ENCODE data around the gene PLA2G4E. TPM values are rescaled to one million over a fixed set of nuclear protein-coding genes. Genes with fewer than 3 reads are reported as not detected.

PLA2G4E gene
- total and polyA plus RNA-seq, 3 experiments from 2014 or later: not detected

- no peak overlapping the region for H3K4me3 ChIP-seq (ENCODE audit: low read length)
- no peaks in the 10 kb centered on the region for H3K27me3 ChIP-seq (ENCODE audit: insufficient read depth, low read length, poor library complexity, severe bottlenecking)
- Mint-ChIP-seq H3K9me3 (no peaks in the 10 kb centered on the region), H3K4me1 (peaks cover 39 to 49% (median 48%) of the 10 kb centered on the region in 3 donors), H3K27ac (peak overlapping the region; percentile 41 to 100 (median 85)), H3K36me3 (peaks cover 0 to 2% (median 1%) of the 10 kb centered on the region in 3 donors), H3K4me3 (no peak overlapping the region), H3K27me3 (no peaks in the 10 kb centered on the region)
- POLR2A ChIA-PET: interaction anchor here (0.6 to 1.1 kb wide), 3 partner anchors 37 to 324 kb away, joined by 3 to 4 read pairs (median 3); no protein-coding TSS in a partner anchor
- no peaks in the 10 kb centered on the region for H3K36me3 ChIP-seq (ENCODE audit: insufficient read depth, low read length)
- DNase-seq: no peak
- peaks cover 49% of the 10 kb centered on the region for H3K4me1 ChIP-seq (ENCODE audit: insufficient read depth, low read length)
- CTCF ChIA-PET: interaction anchor here (0.8 to 7.9 kb wide), 3 partner anchors 10 to 30 kb away, joined by 3 to 68 read pairs (median 3); no protein-coding TSS in a partner anchor
- no peak overlapping the region for H3K27ac ChIP-seq (ENCODE audit: low read depth, low read length)
- no peaks in the 10 kb centered on the region for H3K9me3 ChIP-seq (ENCODE audit: low read length)
Measured at GRCh38 chr15:41932511-41933289, 88.1 kb downstream of the PLA2G4E start.

- Mint-ChIP-seq H3K27me3 (no peaks in the 10 kb centered on the region), H3K36me3 (peaks cover 0 to 3% (median 1%) of the 10 kb centered on the region in 3 donors), H3K4me3 (no peak overlapping the region), H3K27ac (peak overlapping the region in 5 of 8 donors; percentile 17 to 99 (median 70)), H3K9me3 (no peaks in the 10 kb centered on the region), H3K4me1 (peaks cover 33 to 47% (median 42%) of the 10 kb centered on the region in 3 donors)
- no peaks in the 10 kb centered on the region for H3K9me3 ChIP-seq (ENCODE audit: low read length)
- CTCF ChIA-PET: interaction anchor here (1.6 kb wide), 1 partner anchor 38 kb away, joined by 3 read pairs; no protein-coding TSS in a partner anchor
- no peak overlapping the region for H3K4me3 ChIP-seq (ENCODE audit: low read length)
- H3K27ac ChIP-seq (ENCODE audit: low read depth, low read length): no peak overlapping the region
- H3K4me1 ChIP-seq (ENCODE audit: insufficient read depth, low read length): peaks cover 44% of the 10 kb centered on the region
- H3K36me3 ChIP-seq (ENCODE audit: insufficient read depth, low read length): no peaks in the 10 kb centered on the region
- POLR2A ChIA-PET: interaction anchor here (0.5 to 0.8 kb wide), 3 partner anchors 38 to 1342 kb away, joined by 3 to 4 read pairs (median 3); no protein-coding TSS in a partner anchor
- DNase-seq: no peak
- no peaks in the 10 kb centered on the region for H3K27me3 ChIP-seq (ENCODE audit: insufficient read depth, low read length, poor library complexity, severe bottlenecking)
Measured at GRCh38 chr15:41932101-41932500, 88.7 kb downstream of the PLA2G4E start.

Other genes with a start within 250 kb of the PLA2G4E start
- gene MAPKBP1, start 246.6 kb downstream of the PLA2G4E start, total RNA-seq: 10 to 100 TPM; 16.0 to 17.8 TPM
- 4.8 TPM for gene MAPKBP1, start 246.6 kb downstream of the PLA2G4E start, polyA plus RNA-seq
- 10 to 100 TPM; 14.4 to 15.0 TPM for gene JMJD7, start 192.9 kb downstream of the PLA2G4E start, total RNA-seq
- 25.5 TPM for gene JMJD7, start 192.9 kb downstream of the PLA2G4E start, polyA plus RNA-seq
- 1 to 10 TPM; 5.9 to 6.8 TPM for gene PLA2G4B, start 182.2 kb downstream of the PLA2G4E start, total RNA-seq
- gene PLA2G4B, start 182.2 kb downstream of the PLA2G4E start, polyA plus RNA-seq: 3.1 TPM
- gene SPTBN5, start 127.0 kb downstream of the PLA2G4E start, total RNA-seq: under 1 TPM; 0.31 to 0.39 TPM
- gene SPTBN5, start 127.0 kb downstream of the PLA2G4E start, polyA plus RNA-seq: not detected
- gene EHD4, start 48.5 kb downstream of the PLA2G4E start, total RNA-seq: 10 to 100 TPM; 24.2 to 26.4 TPM
- gene EHD4, start 48.5 kb downstream of the PLA2G4E start, polyA plus RNA-seq: 11.2 TPM
- gene PLA2G4D, start 73.5 kb upstream of the PLA2G4E start, total RNA-seq: not detected
- not detected for gene PLA2G4D, start 73.5 kb upstream of the PLA2G4E start, polyA plus RNA-seq
- gene PLA2G4F, start 135.6 kb upstream of the PLA2G4E start, total RNA-seq: not detected
- gene PLA2G4F, start 135.6 kb upstream of the PLA2G4E start, polyA plus RNA-seq: not detected
- gene VPS39, start 187.3 kb upstream of the PLA2G4E start, total RNA-seq: 10 to 100 TPM; 45.5 to 49.2 TPM
- gene VPS39, start 187.3 kb upstream of the PLA2G4E start, polyA plus RNA-seq: 39.2 TPM